COLO668 (cell line): ENCODE results near the gene GPR17.

ENCODE experiments used
- DNase-seq: peaks from one replicate; lab custom pipeline; 2025; ENCODE audit not compliant: unreplicated experiment; lab: John Stamatoyannopoulos, UW

GPR17 gene

DNA sequence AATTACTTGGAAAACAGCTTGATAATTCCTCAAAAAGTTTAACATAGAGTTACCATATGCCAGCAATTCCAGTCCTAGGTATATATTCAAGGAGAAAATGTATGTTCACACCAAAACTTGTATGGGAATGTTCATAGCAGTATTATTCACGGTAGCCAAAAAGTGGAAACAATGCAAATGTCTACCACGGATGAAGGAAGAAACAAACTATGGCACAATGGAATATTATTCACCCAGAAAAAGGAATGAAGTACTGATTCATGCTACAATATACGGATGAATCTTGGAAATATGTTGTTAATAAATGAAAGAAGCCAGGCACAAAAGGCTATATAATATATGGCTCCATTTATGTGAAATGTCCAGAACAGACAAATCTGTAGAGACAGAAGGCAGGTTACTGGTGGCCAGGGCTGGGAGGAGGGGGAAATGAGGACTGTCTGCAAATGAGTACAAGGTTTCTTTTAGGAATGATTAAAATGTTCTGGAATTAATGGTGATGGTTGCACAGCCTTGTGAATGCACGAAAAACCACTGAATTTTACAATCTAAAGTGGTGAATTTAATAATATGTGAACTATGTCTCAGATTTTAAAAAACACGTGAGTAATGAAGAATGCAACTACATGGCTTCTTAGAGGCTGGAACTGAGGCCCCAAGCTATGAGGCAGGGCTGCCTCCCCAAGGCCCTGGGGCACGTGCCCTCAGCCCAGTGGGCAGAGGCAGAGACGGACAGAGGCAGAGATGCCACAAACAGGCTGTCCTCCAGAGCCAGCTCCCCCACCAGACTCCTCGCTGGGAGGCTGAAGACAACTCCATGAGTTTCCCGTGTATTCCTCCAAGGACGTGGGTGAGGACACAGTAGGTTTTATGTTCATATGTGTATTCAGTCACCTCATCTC lies 24.4 kb downstream of the GPR17 start:
- DNase-seq, result no peak

GRCh38 chr2:127670957-127671290 lies 25.0 kb downstream of the GPR17 start:
- DNase-seq, result no peak

DNA sequence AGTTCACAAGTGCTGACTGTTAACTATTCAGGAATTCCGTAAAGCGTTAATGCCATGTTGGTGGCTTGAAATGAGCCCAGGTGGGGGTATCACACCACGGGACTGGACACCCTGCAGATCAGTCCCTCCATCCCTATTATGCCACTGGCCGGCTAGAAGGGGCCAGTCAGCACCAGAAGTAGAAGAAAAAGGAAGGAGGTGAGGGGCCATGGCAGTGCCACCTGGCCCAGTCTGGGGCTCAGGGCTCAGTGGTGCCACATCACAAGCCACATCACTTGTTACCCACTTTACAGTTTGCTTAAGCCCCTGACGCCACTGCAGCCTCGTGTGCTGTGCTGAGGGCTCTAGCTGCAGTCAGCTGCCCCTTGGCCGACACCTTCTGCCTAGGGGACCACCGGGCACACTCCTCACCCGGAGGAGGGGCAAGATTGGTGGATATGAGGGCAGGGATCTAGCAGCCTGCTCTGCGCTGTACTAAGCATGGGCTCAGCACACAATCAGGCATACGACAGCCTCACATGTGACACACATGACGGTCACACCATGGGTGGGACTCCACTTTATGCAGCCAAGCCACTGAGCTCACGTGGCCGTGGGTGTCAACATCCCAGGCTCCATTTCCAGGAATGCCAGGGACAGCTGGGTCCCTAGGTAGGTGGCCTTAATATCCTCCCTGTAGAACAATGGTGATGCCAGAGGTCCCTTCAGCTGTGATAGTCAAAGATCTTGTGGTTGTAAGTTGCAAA lies 25.8 kb downstream of the GPR17 start:
- no peak for DNase-seq

GRCh38 chr2:127672341-127673224 lies 26.6 kb downstream of the GPR17 start:
- DNase-seq, result no peak

GRCh38 chr2:127673291-127674069 lies 27.5 kb downstream of the GPR17 start:
- no peak for DNase-seq

DNA sequence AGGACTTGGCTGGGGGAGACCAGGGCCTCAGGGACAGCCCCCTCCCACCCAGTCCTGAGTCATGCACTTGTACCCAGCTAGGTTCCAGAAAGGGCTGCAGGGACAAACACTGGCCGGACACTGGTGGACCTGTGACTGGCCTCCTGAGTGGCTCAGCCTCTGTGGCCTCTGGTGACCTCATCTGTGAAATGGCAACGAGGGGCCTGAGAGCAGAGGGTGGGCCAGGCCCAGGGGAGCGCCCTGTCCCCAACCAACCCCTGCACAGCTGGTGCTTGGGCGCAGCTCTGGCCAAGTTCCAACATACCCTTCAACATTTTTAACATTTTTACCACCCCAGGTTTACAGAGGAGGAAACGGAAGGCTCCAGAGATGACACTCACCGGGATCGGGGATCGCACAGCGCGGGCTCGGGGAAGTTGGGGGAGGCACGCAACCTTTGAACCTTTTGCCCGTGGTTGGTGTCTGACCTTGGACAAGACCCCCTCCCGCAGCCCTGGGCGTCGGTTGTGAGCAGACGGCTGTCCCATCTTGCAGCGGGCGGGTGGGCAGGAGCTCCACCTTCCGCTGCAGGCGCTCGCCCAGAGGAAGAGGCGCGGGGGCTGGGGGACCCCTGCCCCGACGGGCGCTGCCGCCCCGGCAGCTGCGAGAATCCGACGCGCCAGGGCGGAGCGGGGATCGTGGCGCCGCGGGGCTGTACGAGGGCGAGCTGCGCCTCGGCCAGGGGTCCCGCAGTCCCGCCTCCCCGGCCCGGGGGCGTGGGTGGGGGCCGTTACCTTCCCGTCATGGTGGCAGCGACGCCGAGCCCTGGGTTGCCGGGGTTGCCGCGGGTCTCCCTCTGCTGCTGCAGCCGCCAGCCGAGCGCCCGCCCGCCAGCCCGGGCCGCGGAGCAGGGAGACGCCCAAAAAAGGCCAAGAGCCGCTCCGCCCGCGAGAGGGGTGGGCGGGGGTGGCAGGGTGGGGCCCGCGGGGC lies 28.6 kb downstream of the GPR17 start:
- no peak for DNase-seq

- peak; percentile 20 for DNase-seq
Observed at GRCh38 chr2:127675331-127676261, 29.6 kb downstream of the GPR17 start, which contains the start of gene LIMS2. TSS of gene LIMS2 (minus strand) at chr2:127675530. CDS start at chr2:127675024, 506 bp downstream.

DNA sequence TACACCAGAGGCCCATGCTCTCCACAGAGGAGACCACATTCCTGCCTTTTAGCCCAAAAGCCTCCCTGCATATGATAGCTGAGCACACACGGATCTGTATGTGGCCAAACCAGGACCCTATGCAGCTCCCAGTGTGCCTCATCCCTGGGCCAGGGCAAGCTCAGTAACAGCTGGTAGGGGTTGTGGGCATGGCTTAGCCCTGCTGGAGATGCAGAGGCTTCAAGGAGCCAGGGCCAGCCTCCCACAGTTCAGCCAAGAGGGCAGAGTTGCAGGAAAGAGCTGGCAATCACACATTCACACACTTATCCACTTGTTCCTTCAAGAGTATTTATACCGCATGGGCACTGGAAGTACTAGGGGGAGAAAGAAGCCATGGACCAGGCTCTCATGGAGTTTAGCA lies 31.0 kb downstream of the GPR17 start:
- no peak for DNase-seq

DNA sequence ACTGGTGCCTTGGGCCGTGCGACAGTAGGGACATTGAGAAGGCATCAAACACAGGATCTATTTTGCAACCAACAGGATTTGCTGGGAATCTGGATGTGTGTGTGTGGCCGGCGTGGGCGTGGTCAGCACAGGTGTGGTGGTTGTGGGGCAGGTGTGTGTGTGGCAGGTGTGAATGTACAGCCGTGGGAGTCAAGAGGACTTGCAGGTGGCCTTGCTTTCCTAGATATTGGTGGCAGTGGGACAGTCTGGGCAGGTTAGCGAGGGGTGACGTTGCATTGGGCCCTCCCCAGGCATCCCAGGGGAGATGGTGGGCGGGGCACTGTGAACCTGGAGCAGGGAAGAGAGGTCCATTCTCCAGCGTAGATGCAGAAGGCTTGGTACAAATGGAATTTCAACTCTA lies 32.6 kb downstream of the GPR17 start:
- peak; percentile 79 for DNase-seq

DNA sequence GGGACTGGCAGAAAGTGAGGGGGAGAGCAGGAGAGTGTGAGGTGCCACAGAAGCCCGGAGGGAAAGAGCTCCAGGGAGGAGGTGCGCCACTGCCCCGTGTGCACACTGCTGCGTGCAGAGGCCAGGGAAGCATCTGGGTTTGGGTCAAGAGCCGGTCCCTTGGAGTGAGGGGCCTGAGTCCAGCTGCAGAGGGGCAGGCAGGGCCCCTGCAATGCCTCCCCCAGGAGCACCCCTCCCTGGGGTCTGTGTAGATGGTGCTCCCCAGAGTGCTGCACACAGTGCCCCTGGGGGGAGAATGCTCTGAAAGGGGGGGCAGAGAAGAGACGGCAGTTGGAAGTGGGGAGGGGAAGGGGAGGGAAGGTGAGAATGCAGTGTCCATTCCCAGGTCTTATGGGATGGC lies 33.0 kb downstream of the GPR17 start:
- DNase-seq, result no peak

DNA sequence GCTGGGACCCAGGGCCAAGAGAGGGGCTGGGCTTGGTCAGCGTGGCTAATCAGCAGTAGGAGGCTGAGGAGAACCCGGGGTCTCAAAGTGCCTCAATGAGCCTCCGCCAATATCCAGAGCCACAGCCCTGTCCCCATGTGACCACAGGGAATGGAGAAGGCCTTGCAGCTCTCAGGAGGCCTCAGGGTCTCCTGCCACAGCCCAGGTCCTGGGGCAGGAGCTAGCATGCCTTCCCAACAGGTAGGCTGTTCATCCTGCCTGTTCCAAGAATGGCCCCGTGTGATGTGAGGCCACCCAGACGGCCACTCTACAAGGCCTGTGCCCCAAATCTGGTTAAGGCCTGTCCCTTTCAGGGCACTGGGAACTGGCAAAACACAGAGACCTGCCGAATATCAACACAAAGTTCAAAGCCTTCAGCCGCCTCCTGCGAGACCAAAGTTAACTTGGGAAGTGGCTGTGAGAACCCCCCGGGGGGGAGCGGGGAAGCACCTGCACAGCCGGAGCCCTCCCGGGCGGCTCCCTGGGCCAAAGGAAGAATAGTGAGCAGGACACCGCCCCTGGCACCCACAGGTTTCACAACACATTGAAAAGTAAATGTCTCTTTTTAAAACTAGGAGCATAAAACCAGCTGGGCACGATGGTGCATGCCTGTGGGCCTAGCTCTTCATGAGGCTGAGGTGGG lies 33.9 kb downstream of the GPR17 start:
- DNase-seq, result no peak

GRCh38 chr2:127680706-127681287 lies 34.8 kb downstream of the GPR17 start:
- no peak for DNase-seq

DNA sequence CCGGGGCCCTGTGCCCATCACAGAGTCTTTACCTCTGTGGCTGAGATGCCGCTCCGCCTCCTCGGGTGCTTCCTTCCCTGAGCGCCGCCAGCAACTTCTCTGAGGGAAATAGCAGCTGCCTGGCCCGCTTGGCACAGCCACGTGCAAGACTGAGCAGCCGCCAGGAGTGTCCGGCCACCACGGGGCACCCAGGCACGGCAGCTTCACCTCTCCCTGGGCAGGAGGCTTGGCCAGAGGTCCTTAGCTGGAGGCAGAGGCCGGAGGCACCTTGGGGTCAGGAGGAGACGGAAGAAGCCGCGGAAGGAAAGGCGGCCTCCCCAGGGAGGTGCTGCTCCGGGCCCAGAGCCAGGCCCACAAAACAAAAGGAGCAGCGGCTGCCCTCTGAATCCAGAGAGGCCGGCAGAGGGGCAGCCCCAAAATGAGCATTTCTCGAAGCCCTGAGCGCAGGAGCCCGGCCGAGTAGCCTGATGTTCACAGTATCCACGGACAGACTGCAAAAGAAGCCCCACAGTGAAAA lies 35.4 kb downstream of the GPR17 start:
- no peak for DNase-seq

- DNase-seq, result no peak
Observed at GRCh38 chr2:127681976-127682857, 36.3 kb downstream of the GPR17 start.

- DNase-seq, result no peak
Observed at GRCh38 chr2:127683056-127683455, 37.1 kb downstream of the GPR17 start.

GRCh38 chr2:127683757-127684156 lies 37.8 kb downstream of the GPR17 start:
- no peak for DNase-seq
